Stimulated activated CD8-positive, alpha-beta memory T cell treated with anti-CD3 and anti-CD28 coated beads, Interleukin-4, amount 100 ng/mL, for 4 hours (primary cell): ENCODE measurements around the gene HSP90AA1.
A peak's percentile ranks its signal among the peaks of the same experiment; 100 is the strongest.
"Not testable (repeated sequence)": the region's sequence is repeated elsewhere in the genome, so short reads cannot be mapped to it uniquely, and the experiment has no call there.

Source experiments
- DNase-seq, 2 donors: peaks; one replicate each; pipeline ENCODE4 v3.0.0-alpha.2; 2020; ENCODE audit warnings: low read depth in 2 of 2, low spot score in 1 of 2

HSP90AA1 gene

DNA sequence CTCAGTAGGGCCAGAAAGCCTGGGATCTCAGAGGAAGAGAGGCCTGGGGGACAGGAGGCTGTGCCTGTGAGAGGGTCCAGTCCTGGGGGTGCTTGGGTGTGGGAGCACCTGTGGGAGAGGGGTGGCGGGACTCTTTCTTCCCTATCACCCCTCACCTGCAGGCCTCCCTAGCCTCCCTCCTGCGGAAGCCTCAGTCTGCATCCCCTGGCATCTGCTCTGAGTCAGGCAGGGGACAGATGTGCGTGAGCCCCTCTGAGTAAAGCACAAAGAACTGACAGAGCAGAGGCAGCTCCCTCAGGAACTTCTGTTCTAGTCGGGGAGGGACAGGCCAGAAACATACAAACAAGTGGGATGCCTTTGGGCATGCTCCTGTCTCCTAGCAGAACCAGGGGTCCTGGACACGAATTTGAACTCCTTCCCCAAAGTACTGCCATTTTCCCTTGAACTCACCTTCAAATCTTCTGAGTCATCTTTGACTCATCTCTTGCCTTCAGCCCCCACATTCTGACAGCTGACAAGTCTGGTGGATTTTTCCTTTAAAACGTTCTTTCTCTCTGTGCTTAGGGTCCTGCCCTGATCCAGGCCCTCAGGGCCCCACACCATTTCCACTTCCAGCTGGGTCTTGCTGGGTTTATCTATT lies 8.5 kb upstream of the HSP90AA1 start:
- DNase-seq: no peak

DNA sequence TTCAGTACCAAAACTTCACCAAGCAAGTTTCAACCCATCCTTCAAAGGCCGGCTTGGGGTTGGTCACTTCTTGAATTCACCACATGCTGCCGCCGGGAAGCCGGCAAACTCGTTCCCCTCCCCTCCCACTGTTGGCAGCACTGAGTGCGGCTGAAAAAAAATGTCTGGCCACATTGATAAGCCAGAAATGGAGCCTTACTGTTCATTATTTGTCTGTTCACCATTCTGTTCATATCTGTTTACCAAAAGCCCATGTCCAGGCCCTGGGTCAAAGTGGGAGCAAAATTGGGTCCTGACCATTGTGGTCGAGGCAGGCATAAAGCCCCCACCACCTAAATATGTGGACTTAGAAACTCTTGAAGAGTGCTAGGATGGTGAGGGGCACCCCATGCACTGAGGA lies 7.3 kb upstream of the HSP90AA1 start:
- no peak for DNase-seq

GRCh38 chr14:102092806-102093205 lies 6.0 kb upstream of the HSP90AA1 start:
- no peak for DNase-seq

- DNase-seq: no peak
Observed at GRCh38 chr14:102090713-102091112, 3.9 kb upstream of the HSP90AA1 start.

GRCh38 chr14:102089621-102090343 lies 2.9 kb upstream of the HSP90AA1 start:
- no peak for DNase-seq

GRCh38 chr14:102088012-102088792 lies 1.4 kb upstream of the HSP90AA1 start:
- DNase-seq: peak; percentile 28 to 55

DNA sequence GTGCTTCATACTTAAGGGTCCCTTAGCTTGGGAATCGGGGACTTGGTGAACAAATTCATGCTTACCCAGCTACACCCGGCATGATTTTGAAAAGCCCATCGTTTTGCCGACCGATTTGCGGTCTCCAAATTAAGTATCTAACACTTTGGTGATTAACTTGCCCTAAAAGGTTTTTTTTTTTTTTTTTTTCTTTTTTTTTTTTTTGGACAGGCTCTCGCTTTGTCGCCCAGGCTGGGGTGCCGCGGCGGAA lies 843 bp upstream of the HSP90AA1 start:
- peak in 1 of 2 donors; percentile 14 for DNase-seq

GRCh38 chr14:102086709-102086971 lies 204 bp downstream of the HSP90AA1 start:
- no peak for DNase-seq

- peak; percentile 20 to 47 for DNase-seq
Observed at GRCh38 chr14:102085948-102086708, 716 bp downstream of the HSP90AA1 start.

GRCh38 chr14:102085488-102085887 lies 1.4 kb downstream of the HSP90AA1 start:
- DNase-seq: no peak

GRCh38 chr14:102084931-102085330 lies 1.9 kb downstream of the HSP90AA1 start:
- no peak for DNase-seq

DNA sequence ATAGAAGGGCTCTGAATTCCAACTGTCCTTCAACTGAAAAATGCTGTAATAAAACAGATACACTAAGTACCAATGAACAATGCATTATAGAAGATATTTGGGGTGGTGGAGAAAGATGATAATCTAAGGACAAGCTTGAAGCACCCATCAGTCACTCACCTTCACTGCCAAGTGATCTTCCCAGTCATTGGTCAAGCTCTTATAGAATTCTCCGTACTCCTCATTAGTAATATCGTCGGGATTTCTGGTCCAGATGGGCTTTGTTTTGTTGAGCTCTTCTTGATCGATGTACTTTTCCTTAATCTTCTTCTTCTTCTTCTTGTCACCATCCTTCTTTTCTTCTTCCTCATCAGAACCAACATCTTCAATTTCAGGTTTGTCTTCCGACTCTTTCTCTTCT lies 2.3 kb downstream of the HSP90AA1 start:
- DNase-seq: not testable (repeated sequence)

- no peak for DNase-seq
Observed at GRCh38 chr14:102081231-102082080, 5.4 kb downstream of the HSP90AA1 start.

DNA sequence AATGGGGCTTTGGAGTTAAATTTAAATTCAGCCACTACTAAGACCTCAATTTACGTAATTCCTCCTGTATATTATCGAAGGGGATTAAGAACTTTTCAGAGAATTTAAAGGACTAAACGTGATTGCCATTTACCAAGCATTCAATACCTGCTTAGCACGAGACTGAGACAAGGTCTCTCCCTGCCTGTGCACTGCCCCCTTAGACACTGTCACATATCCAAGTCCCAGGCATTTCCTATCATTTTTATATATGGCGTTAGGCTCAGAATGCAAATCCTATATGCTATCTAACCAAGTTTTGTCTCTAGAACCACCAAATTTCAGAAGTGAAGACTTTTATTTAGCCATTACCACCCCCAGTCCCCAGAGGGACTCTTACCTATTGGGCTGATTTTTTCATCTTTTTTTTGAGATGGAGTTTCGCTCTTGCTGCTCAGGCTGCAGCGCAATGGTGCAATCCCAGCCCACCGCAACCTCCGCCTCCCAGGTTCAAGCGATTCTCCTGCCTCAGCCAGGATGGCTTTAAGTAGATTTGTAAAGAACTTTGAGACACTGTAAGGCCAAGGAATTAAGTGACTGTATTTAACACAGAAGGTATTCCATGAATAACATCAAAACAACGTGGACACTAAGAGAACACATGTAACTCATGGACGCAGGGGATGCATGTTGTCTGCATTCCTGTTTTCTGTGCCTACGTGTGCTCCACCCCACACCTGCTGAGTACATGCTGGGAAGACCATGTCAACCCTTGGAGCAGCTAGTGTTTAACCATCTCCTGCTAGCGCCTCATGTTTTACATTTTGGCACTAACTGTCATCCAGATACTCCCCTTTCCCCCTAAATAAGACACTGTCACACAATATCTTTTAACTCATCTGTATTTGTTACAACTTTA lies 6.4 kb downstream of the HSP90AA1 start:
- DNase-seq: no peak

GRCh38 chr14:102079700-102079979 lies 7.2 kb downstream of the HSP90AA1 start:
- DNase-seq: no peak

GRCh38 chr14:102078831-102079699 lies 7.8 kb downstream of the HSP90AA1 start:
- DNase-seq: no peak

GRCh38 chr14:102078361-102078791 lies 8.5 kb downstream of the HSP90AA1 start:
- DNase-seq: not testable (repeated sequence)

GRCh38 chr14:102077382-102077709 lies 9.5 kb downstream of the HSP90AA1 start:
- DNase-seq: no peak

GRCh38 chr14:102075155-102075554 lies 11.7 kb downstream of the HSP90AA1 start:
- no peak for DNase-seq
